ENCODE results near the gene TPRG1L. TPM values are rescaled to one million over a fixed set of nuclear protein-coding genes. Genes with fewer than 3 reads are reported as not detected.

The TPRG1L gene
- total RNA-seq, 1 experiment from 2014 or later = 9.6 TPM

- no peak for DNase-seq (ENCODE audit: low read depth)
Observed at GRCh38 chr1:3628445-3628844, 3.6 kb downstream of the TPRG1L start.

GRCh38 chr1:3629561-3630160, 4.8 kb downstream of the TPRG1L start:
- no peak for DNase-seq (ENCODE audit: low read depth)

GRCh38 chr1:3630161-3630611, 5.4 kb downstream of the TPRG1L start:
- no peak for DNase-seq (ENCODE audit: low read depth)

GRCh38 chr1:3630914-3631313, 6.1 kb downstream of the TPRG1L start:
- no peak for DNase-seq (ENCODE audit: low read depth)

- no peak for DNase-seq (ENCODE audit: low read depth)
Observed at GRCh38 chr1:3631320-3632260, 6.8 kb downstream of the TPRG1L start.

- no peak for DNase-seq (ENCODE audit: low read depth)
Observed at GRCh38 chr1:3632298-3632697, 7.5 kb downstream of the TPRG1L start.

GRCh38 chr1:3632716-3633343, 8.0 kb downstream of the TPRG1L start:
- no peak for DNase-seq (ENCODE audit: low read depth)

GRCh38 chr1:3633344-3634058, 8.7 kb downstream of the TPRG1L start:
- no peak for DNase-seq (ENCODE audit: low read depth)

GRCh38 chr1:3634059-3634800, 9.4 kb downstream of the TPRG1L start:
- DNase-seq (ENCODE audit: low read depth) = no peak

GRCh38 chr1:3636080-3636479, 11.3 kb downstream of the TPRG1L start:
- DNase-seq (ENCODE audit: low read depth) = no peak

GRCh38 chr1:3636531-3636930, 11.7 kb downstream of the TPRG1L start:
- DNase-seq (ENCODE audit: low read depth) = no peak

- DNase-seq (ENCODE audit: low read depth) = no peak
Observed at GRCh38 chr1:3638027-3638426, 13.2 kb downstream of the TPRG1L start.

- DNase-seq (ENCODE audit: low read depth) = no peak
Observed at GRCh38 chr1:3638676-3639075, 13.9 kb downstream of the TPRG1L start.

GRCh38 chr1:3639397-3639911, 14.6 kb downstream of the TPRG1L start:
- DNase-seq (ENCODE audit: low read depth) = no peak

GRCh38 chr1:3640121-3640837, 15.5 kb downstream of the TPRG1L start:
- DNase-seq (ENCODE audit: low read depth) = no peak

GRCh38 chr1:3641046-3641760, 16.4 kb downstream of the TPRG1L start:
- DNase-seq (ENCODE audit: low read depth) = no peak

GRCh38 chr1:3641816-3642215, 17.0 kb downstream of the TPRG1L start:
- no peak for DNase-seq (ENCODE audit: low read depth)

- no peak for DNase-seq (ENCODE audit: low read depth)
Observed at GRCh38 chr1:3642919-3643675, 18.3 kb downstream of the TPRG1L start.

- no peak for DNase-seq (ENCODE audit: low read depth)
Observed at GRCh38 chr1:3644273-3644672, 19.5 kb downstream of the TPRG1L start.

Data from RPMI7951 (cell line).